Progenitor cell of endocrine pancreas (in vitro differentiated cells): Measurements from ENCODE around the gene STAT6. TPM values are rescaled to one million over a fixed set of nuclear protein-coding genes. Genes with fewer than 3 reads are reported as not detected.
A peak's percentile ranks its signal among the peaks of the same experiment; 100 is the strongest.

Experiments used
- DNase-seq: peaks from one replicate; pipeline ENCODE4 v3.0.0; 2021; ENCODE audit warnings: low spot score; ENCODE audit not compliant: unreplicated experiment
- H3K27ac Mint-ChIP-seq: 2 replicates; pipeline ENCODE4 v1.8.0; 2021; ENCODE audit warnings: mild to moderate bottlenecking, moderate library complexity, mixed read lengths
- H3K27me3 Mint-ChIP-seq: 2 replicates; pipeline ENCODE4 v1.8.0; 2021; ENCODE audit warnings: mixed read lengths
- H3K36me3 Mint-ChIP-seq: 2 replicates; pipeline ENCODE4 v1.8.0; 2022; ENCODE audit warnings: mixed read lengths; ENCODE audit not compliant: insufficient read depth
- H3K4me1 Mint-ChIP-seq: 2 replicates; pipeline ENCODE4 v1.8.0; 2021; ENCODE audit warnings: low read depth, mixed read lengths
- H3K4me3 Mint-ChIP-seq: 2 replicates; pipeline ENCODE4 v1.8.0; 2021; ENCODE audit warnings: low read depth, mild to moderate bottlenecking, moderate library complexity, mixed read lengths
- H3K9me3 Mint-ChIP-seq: 2 replicates; pipeline ENCODE4 v1.8.0; 2021; ENCODE audit warnings: low read depth, mixed read lengths
- total RNA-seq: library from RNA; stranded (reverse); gene quantifications from 2 replicates; pipeline ENCODE4 v1.2.1, GENCODE V29; 2021
- TF ChIP-seq, protein P1 (sequence below): fragments of 200-600 bp; sonication (generic); IDR thresholded peaks from one replicate; pipeline ENCODE4 v1.5.0; 2021; ENCODE audit warnings: antibody characterized with exemption, mild to moderate bottlenecking; ENCODE audit not compliant: unreplicated experiment

STAT6 gene
- total RNA-seq, 1 donor from 2014 or later, result 130 TPM

DNA sequence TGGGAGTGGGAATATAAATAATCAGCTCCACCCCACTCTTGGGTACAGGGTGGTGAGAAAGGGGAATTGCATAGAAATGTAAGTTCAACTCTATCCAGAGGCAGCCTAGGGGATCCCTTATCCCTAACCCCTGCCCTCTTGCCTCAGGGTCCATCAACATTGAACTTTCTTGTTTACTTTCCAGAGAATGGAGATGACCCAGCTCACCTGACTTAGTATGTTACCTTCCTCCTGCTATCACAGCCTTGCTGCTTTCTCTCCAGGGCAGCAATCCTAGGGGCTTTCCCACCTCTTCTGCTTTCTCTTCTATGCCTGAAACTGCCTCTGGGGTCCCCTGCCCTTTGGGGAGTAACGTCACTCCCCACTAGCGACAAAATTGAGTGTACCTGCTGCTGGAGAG is 19.8 kb upstream of the STAT6 start:
- peaks cover 3% of the 10 kb centered on the region for H3K27me3 Mint-ChIP-seq
- TF ChIP-seq, protein P1, sequence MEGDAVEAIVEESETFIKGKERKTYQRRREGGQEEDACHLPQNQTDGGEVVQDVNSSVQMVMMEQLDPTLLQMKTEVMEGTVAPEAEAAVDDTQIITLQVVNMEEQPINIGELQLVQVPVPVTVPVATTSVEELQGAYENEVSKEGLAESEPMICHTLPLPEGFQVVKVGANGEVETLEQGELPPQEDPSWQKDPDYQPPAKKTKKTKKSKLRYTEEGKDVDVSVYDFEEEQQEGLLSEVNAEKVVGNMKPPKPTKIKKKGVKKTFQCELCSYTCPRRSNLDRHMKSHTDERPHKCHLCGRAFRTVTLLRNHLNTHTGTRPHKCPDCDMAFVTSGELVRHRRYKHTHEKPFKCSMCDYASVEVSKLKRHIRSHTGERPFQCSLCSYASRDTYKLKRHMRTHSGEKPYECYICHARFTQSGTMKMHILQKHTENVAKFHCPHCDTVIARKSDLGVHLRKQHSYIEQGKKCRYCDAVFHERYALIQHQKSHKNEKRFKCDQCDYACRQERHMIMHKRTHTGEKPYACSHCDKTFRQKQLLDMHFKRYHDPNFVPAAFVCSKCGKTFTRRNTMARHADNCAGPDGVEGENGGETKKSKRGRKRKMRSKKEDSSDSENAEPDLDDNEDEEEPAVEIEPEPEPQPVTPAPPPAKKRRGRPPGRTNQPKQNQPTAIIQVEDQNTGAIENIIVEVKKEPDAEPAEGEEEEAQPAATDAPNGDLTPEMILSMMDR, result no peak
- no peaks in the 10 kb centered on the region for H3K9me3 Mint-ChIP-seq
- DNase-seq, result no peak
- peaks cover 51% of the 10 kb centered on the region for H3K4me1 Mint-ChIP-seq
- no peaks in the 10 kb centered on the region for H3K36me3 Mint-ChIP-seq
- H3K27ac Mint-ChIP-seq, result no peak overlapping the region
- H3K4me3 Mint-ChIP-seq, result peak overlapping the region; percentile 52

DNA sequence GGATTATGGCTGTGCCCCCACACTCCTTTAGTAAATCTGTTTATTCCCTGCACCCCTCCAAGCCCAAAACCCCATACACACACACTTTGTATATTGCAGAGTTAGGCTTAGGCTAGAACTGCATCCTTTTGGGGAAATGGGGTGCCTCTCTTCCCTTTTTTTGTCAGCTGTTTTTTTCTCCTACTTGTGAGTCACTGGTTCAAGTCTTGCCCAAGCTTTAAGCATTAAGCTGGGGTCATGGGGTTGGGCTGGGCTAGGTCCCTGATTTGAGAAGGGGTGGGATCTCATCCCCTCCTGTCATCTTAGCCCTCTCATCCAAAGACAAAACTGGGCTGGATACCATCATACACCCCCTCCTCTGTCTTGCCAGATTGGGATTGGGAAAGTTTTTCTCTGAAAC is 18.7 kb upstream of the STAT6 start:
- DNase-seq, result no peak
- TF ChIP-seq, protein P1, result no peak
- Mint-ChIP-seq H3K9me3 (no peaks in the 10 kb centered on the region), H3K4me3 (peak overlapping the region; percentile 89), H3K27ac (peak overlapping the region; percentile 79), H3K36me3 (no peaks in the 10 kb centered on the region), H3K27me3 (peaks cover 6% of the 10 kb centered on the region), H3K4me1 (peaks cover 48% of the 10 kb centered on the region)

DNA sequence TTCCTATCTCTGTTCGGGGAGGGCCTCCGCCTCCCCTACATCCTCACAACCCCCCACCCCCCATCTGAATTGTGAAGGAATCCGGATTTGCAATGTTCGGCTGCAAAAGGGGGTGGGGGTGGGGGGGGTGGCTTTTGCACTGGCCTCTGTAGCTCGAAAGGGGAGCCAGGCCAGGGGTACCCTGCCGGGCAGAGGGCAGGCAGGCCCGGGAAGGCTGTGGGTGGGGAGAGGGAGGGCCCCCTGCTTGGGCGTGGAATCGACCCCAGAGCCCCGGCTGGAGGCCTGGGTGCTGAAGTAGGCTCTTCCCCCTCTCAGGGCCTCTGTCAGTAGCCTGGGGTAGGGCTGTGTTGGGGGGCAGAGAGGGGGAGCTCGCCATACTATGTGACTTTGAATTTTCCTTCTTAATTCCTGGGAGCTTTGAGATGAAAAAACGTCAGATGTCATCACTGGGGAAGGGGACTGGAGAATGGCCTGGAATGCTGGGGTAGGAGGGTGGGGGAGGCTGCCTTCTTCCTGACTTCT is 18.2 kb upstream of the STAT6 start:
- peak; percentile 41 for DNase-seq
- Mint-ChIP-seq H3K9me3 (no peaks in the 10 kb centered on the region), H3K4me1 (peaks cover 48% of the 10 kb centered on the region), H3K4me3 (peak overlapping the region; percentile 89), H3K27ac (peak overlapping the region; percentile 79), H3K27me3 (peaks cover 11% of the 10 kb centered on the region), H3K36me3 (no peaks in the 10 kb centered on the region)
- TF ChIP-seq, protein P1, result no peak

DNA sequence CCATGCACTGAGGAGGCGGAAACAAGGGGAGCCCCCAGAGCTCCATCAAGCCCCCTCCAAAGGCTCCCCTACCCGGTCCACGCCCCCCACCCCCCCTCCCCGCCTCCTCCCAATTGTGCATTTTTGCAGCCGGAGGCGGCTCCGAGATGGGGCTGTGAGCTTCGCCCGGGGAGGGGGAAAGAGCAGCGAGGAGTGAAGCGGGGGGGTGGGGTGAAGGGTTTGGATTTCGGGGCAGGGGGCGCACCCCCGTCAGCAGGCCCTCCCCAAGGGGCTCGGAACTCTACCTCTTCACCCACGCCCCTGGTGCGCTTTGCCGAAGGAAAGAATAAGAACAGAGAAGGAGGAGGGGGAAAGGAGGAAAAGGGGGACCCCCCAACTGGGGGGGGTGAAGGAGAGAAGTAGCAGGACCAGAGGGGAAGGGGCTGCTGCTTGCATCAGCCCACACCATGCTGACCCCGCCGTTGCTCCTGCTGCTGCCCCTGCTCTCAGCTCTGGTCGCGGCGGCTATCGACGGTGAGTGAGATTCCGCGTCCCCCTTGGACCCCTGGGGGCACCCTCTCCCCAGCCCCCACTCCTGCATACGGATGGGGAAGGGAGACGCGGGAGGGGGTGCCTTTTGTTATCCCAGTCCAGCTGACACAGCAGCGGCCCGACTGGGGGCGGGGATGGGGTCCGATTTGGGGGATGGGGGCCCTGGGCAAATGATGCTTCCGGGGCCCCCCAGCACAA is 17.5 kb upstream of the STAT6 start:
- no peak for DNase-seq
- Mint-ChIP-seq H3K27ac (no peak overlapping the region), H3K4me1 (peaks cover 42% of the 10 kb centered on the region)

DNA sequence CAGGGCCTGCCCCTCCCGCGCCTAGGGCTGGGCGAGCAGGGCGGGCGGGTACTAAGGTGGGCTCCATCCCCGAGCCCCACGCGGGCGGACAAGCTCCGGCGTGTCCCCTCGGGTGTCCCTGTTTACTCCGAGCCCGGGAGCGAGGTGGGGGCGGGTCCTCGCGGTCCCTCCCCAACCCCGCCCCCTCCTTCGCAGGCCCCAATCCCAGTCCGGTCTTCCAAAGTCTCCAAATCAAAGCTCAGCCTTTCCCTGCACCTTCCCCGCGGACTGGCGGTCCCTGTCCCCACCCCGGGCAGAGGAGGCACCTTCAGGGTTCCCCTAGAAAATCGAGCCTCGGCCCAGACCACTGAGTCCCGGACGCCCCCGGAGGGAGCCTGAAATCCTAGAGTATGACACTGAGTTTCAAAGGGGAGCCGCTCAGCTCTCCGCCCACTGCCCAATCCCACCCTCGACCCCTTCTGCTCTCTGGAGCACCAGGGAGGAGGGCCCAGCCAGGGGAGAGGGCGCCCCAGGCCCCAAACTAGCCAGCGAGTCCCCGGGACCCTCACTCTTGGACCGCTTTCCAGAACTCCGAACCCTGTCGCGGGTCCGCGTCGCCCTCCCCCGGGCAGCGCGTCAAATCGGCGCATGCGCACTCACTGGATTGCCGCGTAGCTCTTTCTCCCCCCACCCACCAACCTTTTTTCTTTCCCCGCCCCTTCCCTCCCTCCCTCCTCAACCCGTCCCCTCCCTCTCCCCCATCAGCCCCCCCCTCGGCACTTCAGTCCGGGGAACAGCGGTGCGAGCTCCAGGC is 16.8 kb upstream of the STAT6 start, which contains the start of gene LRP1:
Gene LRP1, plus strand, starts transcription at position 758 of the 793 bp plus-strand sequence. CDS start 482 bp downstream, outside the sequence.
- Mint-ChIP-seq H3K36me3 (no peaks in the 10 kb centered on the region), H3K27ac (peak within 1 kb of the TSS; percentile 98), H3K4me1 (peaks cover 36% of the 10 kb centered on the region), H3K4me3 (peak within 1 kb of the TSS; percentile 89), H3K27me3 (peaks cover 21% of the 10 kb centered on the region), H3K9me3 (no peaks in the 10 kb centered on the region)
- peak; percentile 67 for DNase-seq
- TF ChIP-seq, protein P1, result no peak

More for the DNA sequence above, 17.5 kb upstream of the STAT6 start:
- TF ChIP-seq, protein P1, result no peak
- Mint-ChIP-seq H3K36me3 (no peaks in the 10 kb centered on the region), H3K27me3 (peaks cover 17% of the 10 kb centered on the region), H3K4me3 (peak overlapping the region; percentile 89), H3K9me3 (no peaks in the 10 kb centered on the region)
